Mesenchymal stem cell (in vitro differentiated cells and primary cell): ENCODE data around the gene RASGRP1.

Experiments
- DNase-seq: peaks from one replicate; pipeline ENCODE4 v3.0.0-alpha.2; 2013
- H2AFZ ChIP-seq: one replicate; pipeline ENCODE4 v1.6.1; 2013; ENCODE audit warnings: low read depth, mild to moderate bottlenecking, control low read depth, inconsistent platforms, low read length, moderate library complexity
- H2AK5ac ChIP-seq: 2 replicates; pipeline ENCODE4 v1.6.1; 2013; ENCODE audit warnings: low read length, moderate library complexity, mild to moderate bottlenecking, inconsistent platforms; ENCODE audit not compliant: severe bottlenecking
- H2BK120ac ChIP-seq: one replicate; pipeline ENCODE4 v1.6.1; 2013; ENCODE audit warnings: low read depth, mild to moderate bottlenecking, inconsistent platforms, low read length, moderate library complexity
- H2BK12ac ChIP-seq, 2 experiments: one replicate each; pipeline ENCODE4 v1.6.1; 2013; ENCODE audit warnings: inconsistent platforms in 2 of 2, low read length in 2 of 2, mild to moderate bottlenecking in 2 of 2, moderate library complexity in 2 of 2, control low read depth in 1 of 2
- H2BK15ac ChIP-seq: one replicate; pipeline ENCODE4 v1.6.1; 2013; ENCODE audit warnings: mild to moderate bottlenecking, low read depth, inconsistent platforms; ENCODE audit not compliant: poor library complexity, severe bottlenecking
- H2BK5ac ChIP-seq: 2 replicates; pipeline ENCODE4 v1.6.1; 2013; ENCODE audit warnings: low read depth, mild to moderate bottlenecking, low read length, control low read depth, inconsistent platforms; ENCODE audit not compliant: poor library complexity, severe bottlenecking
- H3K14ac ChIP-seq, 2 experiments: one replicate each; pipeline ENCODE4 v1.6.1; 2013; ENCODE audit warnings: inconsistent platforms in 2 of 2, low read length in 2 of 2, control low read depth in 1 of 2, mild to moderate bottlenecking in 1 of 2, moderate library complexity in 1 of 2
- H3K18ac ChIP-seq, 2 experiments: one replicate each; pipeline ENCODE4 v1.6.1; 2013; ENCODE audit warnings: inconsistent platforms in 2 of 2, low read length in 2 of 2, control low read depth in 1 of 2, low read depth in 1 of 2, mild to moderate bottlenecking in 1 of 2
- H3K23ac ChIP-seq, 2 experiments: one replicate each; pipeline ENCODE4 v1.6.1; 2013; ENCODE audit warnings: inconsistent platforms in 2 of 2, low read length in 2 of 2, mild to moderate bottlenecking in 2 of 2, moderate library complexity in 2 of 2, control low read depth in 1 of 2
- H3K27ac ChIP-seq: 2 replicates; pipeline ENCODE4 v1.5.1; 2013; ENCODE audit warnings: mild to moderate bottlenecking, moderate library complexity, low read length, control low read depth, inconsistent platforms; ENCODE audit not compliant: poor library complexity, severe bottlenecking
- H3K27me3 ChIP-seq, 2 experiments: 2 replicates each; pipeline versions ENCODE4 v1.6.1 to v1.7.0; 2013; ENCODE audit warnings: low read length in 2 of 2, mild to moderate bottlenecking in 2 of 2, moderate library complexity in 2 of 2, control low read depth in 1 of 2, inconsistent platforms in 1 of 2; ENCODE audit not compliant: control insufficient read depth in 1 of 2, insufficient read depth in 1 of 2
- H3K36me3 ChIP-seq, 2 experiments: 2 replicates each; pipeline versions ENCODE4 v1.6.1 to v1.7.0; 2013; ENCODE audit warnings: low read length in 2 of 2, control low read depth in 1 of 2, inconsistent platforms in 1 of 2, low read depth in 1 of 2, mild to moderate bottlenecking in 1 of 2; ENCODE audit not compliant: insufficient read depth in 2 of 2, control insufficient read depth in 1 of 2
- H3K4ac ChIP-seq, 2 experiments: one replicate each; pipeline ENCODE4 v1.6.1; 2013; ENCODE audit warnings: inconsistent platforms in 2 of 2, low read length in 2 of 2, mild to moderate bottlenecking in 2 of 2, moderate library complexity in 2 of 2, control low read depth in 1 of 2, low read depth in 1 of 2
- H3K4me1 ChIP-seq: 2 replicates; pipeline ENCODE4 v1.6.1; 2013; ENCODE audit warnings: low read depth, low read length, control low read depth; ENCODE audit not compliant: control insufficient read depth, insufficient read depth
- H3K4me2 ChIP-seq: 2 replicates; pipeline ENCODE4 v1.6.1; 2013; ENCODE audit warnings: low read length, mild to moderate bottlenecking, inconsistent platforms; ENCODE audit not compliant: poor library complexity, severe bottlenecking
- H3K4me3 ChIP-seq, 2 experiments: 2 replicates each; pipeline versions ENCODE4 v1.5.1 to v1.7.0; 2013; ENCODE audit warnings: low read length in 2 of 2, mild to moderate bottlenecking in 2 of 2, control low read depth in 1 of 2, low read depth in 1 of 2; ENCODE audit not compliant: insufficient read depth in 1 of 2
- H3K79me1 ChIP-seq: replicated peaks from 2 replicates; pipeline ENCODE4 v1.6.1; 2013; ENCODE audit warnings: mild to moderate bottlenecking, control low read depth, low read length, inconsistent platforms; ENCODE audit not compliant: poor library complexity, severe bottlenecking
- H3K9ac ChIP-seq: 2 replicates; pipeline ENCODE4 v1.7.0; 2013; ENCODE audit warnings: mild to moderate bottlenecking, low read length, moderate library complexity
- H3K9me3 ChIP-seq: 2 replicates; pipeline ENCODE4 v1.7.0; 2013; ENCODE audit warnings: mild to moderate bottlenecking, low read length; ENCODE audit not compliant: control insufficient read depth
- H4K8ac ChIP-seq: one replicate; pipeline ENCODE4 v1.6.1; 2013; ENCODE audit warnings: inconsistent platforms, mild to moderate bottlenecking, low read length, moderate library complexity
- H4K91ac ChIP-seq: one replicate; pipeline ENCODE4 v1.6.1; 2013; ENCODE audit warnings: mild to moderate bottlenecking, low read length, inconsistent platforms
- WGBS: methylation state at CpG from one replicate; pipeline ENCODE4 v1.1.7; 2013; ENCODE audit warnings: mixed read lengths; 5-methylcytosine and 5-hydroxymethylcytosine counted together

Gene RASGRP1

GRCh38 chr15:38538328-38539007 is 26.1 kb downstream of the RASGRP1 start:
- Histone ChIP-seq H3K27ac (no peak overlapping the region), H3K4me2 (no peak overlapping the region), H3K27me3 (peaks cover 0 to 6% of the 10 kb centered on the region in 2 experiments), H2BK15ac (no peak overlapping the region), H2AFZ (no peak overlapping the region), H4K91ac (no peak overlapping the region), H3K9me3 (no peaks in the 10 kb centered on the region), H3K14ac (no peak overlapping the region), H3K79me1 (no peaks in the 10 kb centered on the region), H3K9ac (no peak overlapping the region), H4K8ac (no peak overlapping the region), H2BK12ac (no peak overlapping the region), H2BK5ac (no peak overlapping the region), H2AK5ac (no peak overlapping the region), H3K4me3 (no peak overlapping the region), H3K36me3 (no peaks in the 10 kb centered on the region), H3K4ac (no peak overlapping the region), H3K4me1 (peaks cover 6% of the 10 kb centered on the region), H2BK120ac (no peak overlapping the region), H3K18ac (no peak overlapping the region), H3K23ac (no peak overlapping the region)
- WGBS = 96% methylated on average over 6 of the region's 8 CpGs
- DNase-seq = no peak

DNA sequence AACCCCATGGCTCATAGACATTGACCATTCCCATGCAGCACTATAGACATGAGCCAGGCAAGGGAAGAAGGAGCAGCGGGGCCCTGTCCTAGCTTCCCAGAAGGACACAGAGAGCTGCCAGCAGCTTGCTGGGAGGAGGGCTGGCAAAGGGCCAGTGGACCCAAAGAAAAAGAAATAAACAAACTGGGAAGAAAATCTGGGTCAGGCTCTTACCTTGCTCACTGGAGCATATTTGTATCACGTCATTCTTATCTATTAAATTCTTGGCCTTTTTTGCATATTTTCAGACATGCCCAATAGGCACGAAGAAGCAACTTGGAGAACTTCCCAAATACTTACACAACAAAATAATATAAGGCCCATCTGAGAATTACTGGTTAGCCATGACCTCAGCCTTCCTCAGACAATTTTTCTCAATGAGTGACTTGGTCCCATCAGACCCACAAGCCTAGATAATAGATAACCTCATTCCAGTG is 28.4 kb downstream of the RASGRP1 start:
- no peak overlapping the region for H3K23ac ChIP-seq

DNA sequence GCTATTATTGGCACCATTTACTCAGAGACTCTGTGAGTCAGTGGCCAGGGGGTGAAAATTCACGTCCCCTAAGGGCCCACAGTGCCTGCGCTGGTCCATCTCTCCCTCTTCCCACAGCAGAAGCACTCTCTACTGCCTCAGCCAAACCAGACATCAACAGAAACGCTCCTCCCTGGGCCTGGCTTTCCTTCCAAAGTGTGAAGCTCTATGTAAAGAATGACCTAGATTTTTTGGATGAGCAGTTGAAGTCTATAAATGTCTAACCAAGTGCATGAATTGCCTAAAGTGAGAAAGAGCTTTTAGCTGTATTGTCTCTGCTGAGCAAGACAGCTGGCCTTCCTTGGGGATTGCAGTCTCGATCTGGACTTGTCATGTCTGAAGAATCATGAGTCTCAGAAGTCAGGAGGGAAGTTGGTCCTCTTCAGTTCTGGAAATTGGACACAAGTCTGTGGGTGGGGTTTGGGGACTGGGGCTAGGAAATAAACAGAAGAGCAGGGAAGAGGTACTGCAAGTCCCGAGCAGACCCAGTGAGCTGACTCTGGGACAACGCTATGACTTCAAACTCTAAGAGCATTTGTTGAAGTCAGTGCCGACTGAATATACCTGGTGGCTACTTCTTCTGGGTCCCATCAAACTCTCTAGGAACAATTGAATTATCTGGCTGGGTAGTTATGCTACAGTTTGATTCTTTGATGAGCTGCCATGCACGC is 29.0 kb downstream of the RASGRP1 start:
- H4K91ac ChIP-seq = no peak overlapping the region
- H3K27me3 ChIP-seq = peaks cover 0 to 12% of the 10 kb centered on the region in 2 experiments
- H2AK5ac ChIP-seq = peak overlapping the region; percentile 14
- H3K9me3 ChIP-seq = no peaks in the 10 kb centered on the region
- H3K36me3 ChIP-seq = no peaks in the 10 kb centered on the region
- no peak overlapping the region for H3K23ac ChIP-seq
- no peaks in the 10 kb centered on the region for H3K79me1 ChIP-seq
- no peak overlapping the region for H2BK120ac ChIP-seq
- peaks cover 8% of the 10 kb centered on the region for H3K4me1 ChIP-seq
- no peak overlapping the region for H2BK5ac ChIP-seq
- H3K4ac ChIP-seq = no peak overlapping the region
- no peak for DNase-seq
- H3K4me2 ChIP-seq = no peak overlapping the region
- no peak overlapping the region for H2BK12ac ChIP-seq
- H3K9ac ChIP-seq = no peak overlapping the region
- H2BK15ac ChIP-seq = no peak overlapping the region
- peak overlapping the region; percentile 3 for H3K27ac ChIP-seq
- H3K18ac ChIP-seq = no peak overlapping the region
- no peak overlapping the region for H4K8ac ChIP-seq
- H3K14ac ChIP-seq = no peak overlapping the region
- H2AFZ ChIP-seq = no peak overlapping the region
- no peak overlapping the region for H3K4me3 ChIP-seq
- WGBS = 91% methylated on average over 8 of the region's 8 CpGs

More for the DNA sequence above, 28.4 kb downstream of the RASGRP1 start:
- no peak overlapping the region for H3K9ac ChIP-seq
- peak overlapping the region; percentile 3 for H3K27ac ChIP-seq
- H2BK120ac ChIP-seq = no peak overlapping the region
- no peak overlapping the region for H2AK5ac ChIP-seq
- H3K18ac ChIP-seq = no peak overlapping the region
- no peak overlapping the region for H2BK15ac ChIP-seq
- no peaks in the 10 kb centered on the region for H3K79me1 ChIP-seq
- H3K4me1 ChIP-seq = peaks cover 8% of the 10 kb centered on the region
- H3K9me3 ChIP-seq = no peaks in the 10 kb centered on the region
- no peak overlapping the region for H4K91ac ChIP-seq
- H2AFZ ChIP-seq = no peak overlapping the region
- H3K4me3 ChIP-seq = no peak overlapping the region
- H3K36me3 ChIP-seq = no peaks in the 10 kb centered on the region
- no peak overlapping the region for H3K4me2 ChIP-seq
- no peak overlapping the region for H3K4ac ChIP-seq
- peak; percentile 28 for DNase-seq
- no peak overlapping the region for H4K8ac ChIP-seq
- no peak overlapping the region for H2BK12ac ChIP-seq
- no peak overlapping the region for H2BK5ac ChIP-seq
- no peak overlapping the region for H3K14ac ChIP-seq
- peaks cover 0 to 12% of the 10 kb centered on the region in 2 experiments for H3K27me3 ChIP-seq
- 66% methylated on average over 3 of the region's 3 CpGs for WGBS

- Histone ChIP-seq H4K91ac (no peak overlapping the region), H3K4ac (no peak overlapping the region), H3K4me3 (no peak overlapping the region), H3K79me1 (no peaks in the 10 kb centered on the region), H3K9ac (no peak overlapping the region), H2BK5ac (no peak overlapping the region), H2BK12ac (no peak overlapping the region), H2AK5ac (peak overlapping the region; percentile 57), H3K27ac (no peak overlapping the region), H2AFZ (no peak overlapping the region), H3K36me3 (no peaks in the 10 kb centered on the region), H3K9me3 (no peaks in the 10 kb centered on the region), H3K23ac (no peak overlapping the region), H4K8ac (no peak overlapping the region), H2BK15ac (no peak overlapping the region), H3K14ac (no peak overlapping the region), H3K4me2 (no peak overlapping the region), H2BK120ac (no peak overlapping the region), H3K27me3 (peaks cover 0 to 12% of the 10 kb centered on the region in 2 experiments), H3K18ac (no peak overlapping the region), H3K4me1 (peaks cover 8% of the 10 kb centered on the region)
- WGBS = 80% methylated on average over 3 of the region's 3 CpGs
- no peak for DNase-seq
Measured at GRCh38 chr15:38534691-38535090, 29.9 kb downstream of the RASGRP1 start.
